A549 (cell line): ENCODE measurements around the gene SMURF1. TPM values are rescaled to one million over a fixed set of nuclear protein-coding genes. Genes with fewer than 3 reads are reported as not detected.

Source experiments
- ATAC-seq, 2 experiments: fragments of 200-7000 bp in 1 of 2; fragments of >200 bp in 1 of 2; cut with Nextera tagmentation in 1 of 2; cut with Tn5 transposase in 1 of 2; 3 replicates each; pipeline versions ENCODE4 v1.8.0 to v1.9.1; 2018 to 2020; ENCODE audit warnings: mild to moderate bottlenecking in 1 of 2, moderate library complexity in 1 of 2
- CTCF ChIA-PET: fragments of 300-600 bp; sonication (Branson Sonifier 250); formaldehyde crosslinking; extraction: SDS; loops from one replicate; lab custom pipeline; 2021; ENCODE audit warnings: antibody characterized with exemption, inconsistent platforms; lab: Yijun Ruan, JAX
- POLR2A ChIA-PET: fragments of 350-600 bp; formaldehyde crosslinking; extraction: SDS; loops from one replicate; lab custom pipeline; 2021; ENCODE audit warnings: antibody characterized with exemption, inconsistent platforms; lab: Yijun Ruan, JAX
- DNase-seq, 2 experiments: peaks; one replicate each; pipeline versions ENCODE4 v3.0.0 to v3.0.0-alpha.2; 2011 to 2016; ENCODE audit warnings: low read depth in 1 of 2, low spot score in 1 of 2
- FAIRE-seq: peaks from 2 replicates; lab custom pipeline; 2011; peaks lifted over from hg19 to GRCh38; lab: Jason Lieb, UNC
- H3K27ac ChIP-seq, 2 experiments: fragments of >200 bp; sonication (Bioruptor Twin); formaldehyde crosslinking; 3 replicates each; pipeline ENCODE4 v1.5.1; 2016 to 2017
- H3K4me1 ChIP-seq: fragments of >200 bp; sonication (Bioruptor Twin); formaldehyde crosslinking; 3 replicates; pipeline ENCODE4 v1.6.1; 2016
- H3K4me2 ChIP-seq: fragments of >200 bp; sonication (Bioruptor Twin); formaldehyde crosslinking; 3 replicates; pipeline ENCODE4 v1.6.1; 2016
- H3K4me3 ChIP-seq: fragments of >200 bp; sonication (Bioruptor Twin); formaldehyde crosslinking; 3 replicates; pipeline ENCODE4 v1.5.1; 2016
- H3K9me3 ChIP-seq: fragments of >200 bp; sonication (Bioruptor Twin); formaldehyde crosslinking; 3 replicates; pipeline ENCODE4 v1.6.1; 2016
- BCL3 ChIP-seq: fragments of >200 bp; sonication (Bioruptor Twin); formaldehyde crosslinking; IDR thresholded peaks from 3 replicates; pipeline ENCODE4 v1.6.1; 2016
- BHLHE40 ChIP-seq: IDR thresholded peaks from 2 replicates; pipeline ENCODE4 v1.6.1; 2012; ENCODE audit warnings: low read depth, low read length, inconsistent platforms
- CBX2 ChIP-seq: fragments of 200-600 bp; sonication (generic); IDR thresholded peaks from 2 replicates; pipeline ENCODE4 v1.6.1; 2016; ENCODE audit warnings: low read depth, mild to moderate bottlenecking, borderline replicate concordance
- CHD4 ChIP-seq: fragments of 200-600 bp; sonication (generic); IDR thresholded peaks from 2 replicates; pipeline ENCODE4 v1.6.1; 2016; ENCODE audit warnings: antibody characterized with exemption, mild to moderate bottlenecking, borderline replicate concordance
- CTCF ChIP-seq: fragments of >200 bp; sonication (Bioruptor Twin); formaldehyde crosslinking; IDR thresholded peaks from 3 replicates; pipeline ENCODE4 v1.5.1; 2016
- E2F6 ChIP-seq: IDR thresholded peaks from 2 replicates; pipeline ENCODE4 v1.6.1; 2012; ENCODE audit warnings: low read depth, borderline replicate concordance
- ELK1 ChIP-seq: fragments of 150-350 bp; IDR thresholded peaks from 2 replicates; pipeline ENCODE4 v1.6.1; 2014; ENCODE audit warnings: low read depth, mild to moderate bottlenecking, low read length
- EP300 ChIP-seq, 2 experiments: fragments of >200 bp; sonication (Bioruptor Twin); formaldehyde crosslinking; IDR thresholded peaks; 2 replicates in 1 of 2; 3 replicates in 1 of 2; pipeline ENCODE4 v1.6.1; 2016 to 2017
- ESRRA ChIP-seq: fragments of 150-350 bp; IDR thresholded peaks from 2 replicates; pipeline ENCODE4 v1.6.1; 2014; ENCODE audit warnings: mild to moderate bottlenecking, low read length, borderline replicate concordance
- GATA3 ChIP-seq: IDR thresholded peaks from 2 replicates; pipeline ENCODE4 v1.6.1; 2012; ENCODE audit warnings: borderline replicate concordance
- HDAC2 ChIP-seq: fragments of 200-600 bp; sonication (generic); IDR thresholded peaks from 2 replicates; pipeline ENCODE4 v1.6.1; 2016
- HES2 ChIP-seq: fragments of >200 bp; sonication (Bioruptor Twin); formaldehyde crosslinking; IDR thresholded peaks from 2 replicates; pipeline ENCODE4 v1.6.1; 2016
- HEYL ChIP-seq: fragments of 250-450 bp; sonication (Bioruptor Pico); IDR thresholded peaks from 2 replicates; pipeline ENCODE4 v1.8.0; 2021; ENCODE audit warnings: mild to moderate bottlenecking, moderate library complexity
- HOXA7 ChIP-seq: fragments of 250-450 bp; sonication (Bioruptor Pico); IDR thresholded peaks from 2 replicates; pipeline ENCODE4 v1.5.0; 2020; ENCODE audit warnings: mild to moderate bottlenecking, moderate library complexity
- HOXB5 ChIP-seq: fragments of 250-450 bp; sonication (Bioruptor Pico); IDR thresholded peaks from 2 replicates; pipeline ENCODE4 v1.5.0; 2020; ENCODE audit warnings: mild to moderate bottlenecking, moderate library complexity
- JUN ChIP-seq, 2 experiments: fragments of >200 bp; sonication (Bioruptor Twin); formaldehyde crosslinking; IDR thresholded peaks; 2 replicates in 1 of 2; 3 replicates in 1 of 2; pipeline ENCODE4 v1.6.1; 2016 to 2017
- JUNB ChIP-seq: fragments of >200 bp; sonication (Bioruptor Twin); formaldehyde crosslinking; IDR thresholded peaks from 2 replicates; pipeline ENCODE4 v1.6.1; 2016
- MAFK ChIP-seq: fragments of 450-650 bp; IDR thresholded peaks from 2 replicates; pipeline ENCODE4 v1.6.1; 2014; ENCODE audit not compliant: partially characterized antibody
- MAX ChIP-seq: IDR thresholded peaks from 2 replicates; pipeline ENCODE4 v1.6.1; 2012
- MYC ChIP-seq: IDR thresholded peaks from 2 replicates; pipeline ENCODE4 v1.6.1; 2012; ENCODE audit warnings: mild to moderate bottlenecking, inconsistent platforms, low read length, improper control_type of control experiment, borderline replicate concordance
- NFE2L2 ChIP-seq: fragments of 150-350 bp; conservative IDR thresholded peaks from 2 replicates; pipeline ENCODE4 v1.6.1; 2014; ENCODE audit warnings: low read length
- PBX3 ChIP-seq: IDR thresholded peaks from 2 replicates; pipeline ENCODE4 v1.6.1; 2012
- PHF8 ChIP-seq: fragments of 200-600 bp; sonication (generic); IDR thresholded peaks from 2 replicates; pipeline ENCODE4 v1.6.1; 2016; ENCODE audit warnings: low read depth, mild to moderate bottlenecking, antibody characterized with exemption, moderate library complexity, borderline replicate concordance
- POLR2A ChIP-seq: IDR thresholded peaks from 2 replicates; pipeline ENCODE4 v1.6.1; 2012; ENCODE audit warnings: mild to moderate bottlenecking, low read length
- POLR2AphosphoS2 ChIP-seq: conservative IDR thresholded peaks from 2 replicates; pipeline ENCODE4 v1.6.1; 2012; ENCODE audit warnings: low read length, improper control_type of control experiment, inconsistent platforms
- RAD21 ChIP-seq, 2 experiments: fragments of >200 bp in 1 of 2; sonication (Bioruptor Twin) in 1 of 2; formaldehyde crosslinking in 1 of 2; IDR thresholded peaks in 1 of 2; conservative IDR thresholded peaks in 1 of 2; 2 replicates in 1 of 2; 3 replicates in 1 of 2; pipeline ENCODE4 v1.6.1; 2012 to 2018; ENCODE audit warnings: inconsistent platforms in 1 of 2
- TFCP2L1 ChIP-seq: fragments of 250-450 bp; sonication (Bioruptor Pico); IDR thresholded peaks from 2 replicates; pipeline ENCODE4 v1.5.0; 2021; ENCODE audit warnings: mild to moderate bottlenecking
- TP53 ChIP-seq: fragments of 250-450 bp; sonication (Bioruptor Pico); IDR thresholded peaks from 2 replicates; pipeline ENCODE4 v1.5.0; 2021; ENCODE audit warnings: mild to moderate bottlenecking, moderate library complexity
- USF2 ChIP-seq: fragments of 450-650 bp; IDR thresholded peaks from 2 replicates; pipeline ENCODE4 v1.6.1; 2014; ENCODE audit warnings: antibody characterized with exemption
- ZC3H11A ChIP-seq: fragments of 450-650 bp; IDR thresholded peaks from 2 replicates; pipeline ENCODE4 v1.6.1; 2014; ENCODE audit warnings: antibody characterized with exemption, mild to moderate bottlenecking
- ZFP36 ChIP-seq: fragments of 450-650 bp; IDR thresholded peaks from 2 replicates; pipeline ENCODE4 v1.6.1; 2014; ENCODE audit warnings: borderline replicate concordance; ENCODE audit not compliant: partially characterized antibody
- ZNF302 ChIP-seq: fragments of 250-450 bp; sonication (Bioruptor Pico); IDR thresholded peaks from 2 replicates; pipeline ENCODE4 v1.9.0; 2021; ENCODE audit warnings: inconsistent platforms, mild to moderate bottlenecking, moderate library complexity
- ZSCAN20 ChIP-seq: fragments of 250-450 bp; sonication (Bioruptor Pico); IDR thresholded peaks from 2 replicates; pipeline ENCODE4 v1.8.0; 2022; ENCODE audit warnings: mild to moderate bottlenecking, moderate library complexity
- WGBS: methylation state at CpG from one replicate; pipeline ENCODE4 v1.1.6; 2017; ENCODE audit errors: missing lambda C conversion rate; 5-methylcytosine and 5-hydroxymethylcytosine counted together
- polyA minus RNA-seq: library from RNA; depleted of rRNA, polyadenylated mRNA; stranded (reverse); fragments of >200 nt; gene quantifications from 2 replicates; pipeline ENCODE4 v1.2.3, GENCODE V29; 2011; rRNA and poly(A)+ RNA removed
- polyA plus RNA-seq, 4 experiments: library from polyadenylated mRNA; depleted of rRNA in 3 of 4; stranded (reverse); fragments of >200 nt; fragmentation: RNase III in 1 of 4; extraction: RNeasy Plus Mini Kit Qiagen cat#74134 plus additional on column Dnase treatment in 1 of 4; gene quantifications; 2 replicates in 3 of 4; 3 replicates in 1 of 4; pipeline ENCODE4 v1.2.3, GENCODE V29; 2011 to 2017

SMURF1 gene
- 21.5 and 22.1 TPM in 2 replicates for polyA plus RNA-seq (2011; rRNA removed)
- polyA plus RNA-seq (2012; cell fraction: cytosol; rRNA removed): 8.6 and 10.8 TPM in 2 replicates
- polyA plus RNA-seq (2012; cell fraction: nucleus; rRNA removed): 23.9 and 34.3 TPM in 2 replicates
- 13.3 to 15.4 TPM (median 13.8 TPM) in 3 replicates for polyA plus RNA-seq (2017; fragmentation: RNase III; extraction: RNeasy Plus Mini Kit Qiagen cat#74134 plus additional on column Dnase treatment)
- polyA minus RNA-seq: 20.1 and 20.5 TPM in 2 replicates

GRCh38 chr7:99143853-99144672, at the start of gene SMURF1:
Gene SMURF1 (minus strand): TSS chr7:99144108. CDS start chr7:99143780, 328 bp downstream.
- H3K27ac ChIP-seq: peak within 1 kb of the TSS; percentile 99 to 100
- no peaks in the 10 kb centered on the region for H3K9me3 ChIP-seq
- ChIA-PET POLR2A (interaction anchor here (0.6 to 1.5 kb wide), 5 partner anchors 64 to 191 kb away, joined by 3 to 6 read pairs (median 3); partner anchors contain the start of gene KPNA7), CTCF (interaction anchor here (0.6 to 1.7 kb wide), 6 partner anchors 17 to 504 kb away, joined by 3 to 7 read pairs (median 4); no protein-coding TSS in a partner anchor)
- H3K4me3 ChIP-seq: peak within 1 kb of the TSS; percentile 96
- ATAC-seq (peak; percentile 27 to 54), DNase-seq (peak; percentile 42 to 69), FAIRE-seq (no peak)
- peaks cover 30% of the 10 kb centered on the region for H3K4me1 ChIP-seq
- 3% methylated on average over 23 of the region's 94 CpGs for WGBS
- H3K4me2 ChIP-seq: peak within 1 kb of the TSS; percentile 97
- TF ChIP-seq PHF8 (peak; percentile 22; the same call in 1 of the 2 replicates), HES2 (no peak), NFE2L2 (no peak), TFCP2L1 (CRISPR knock-in tag) (no peak), MAX (peak; percentile 46; the same call in 1 of the 2 replicates), E2F6 (0 out of 2 replicates have a peak, but pooled peaks have one; percentile 16), GATA3 (no peak), USF2 (no peak), HDAC2 (no peak), ZSCAN20 (CRISPR knock-in tag) (no peak), PBX3 (no peak), HOXB5 (CRISPR knock-in tag) (no peak), ZFP36 (no peak), ZNF302 (no peak), CTCF (no peak), ELK1 (no peak), BHLHE40 (no peak), CBX2 (no peak), MAFK (no peak), MYC (no peak), RAD21 (conservative IDR thresholded peaks at IDR 0.05 in 1 of 2, IDR thresholded peaks at IDR 0.05 in 1 of 2) (peak; percentile 0 to 24; a peak in 1 of 5 replicates), ZC3H11A (no peak), JUNB (no peak), EP300 (IDR thresholded peaks at IDR 0.05) (no peak), ESRRA (no peak), HEYL (CRISPR knock-in tag) (no peak), BCL3 (peak; percentile 53; the same call in 1 of the 3 replicates), JUN (IDR thresholded peaks at IDR 0.05) (peak; percentile 70 to 79; a peak in 4 of 5 replicates), TP53 (CRISPR knock-in tag) (no peak), HOXA7 (no peak), POLR2A (peak; percentile 79), POLR2AphosphoS2 (no peak), CHD4 (no peak)
